ENCODE measurements around the gene MYO5B. TPM values are rescaled to one million over a fixed set of nuclear protein-coding genes. Genes with fewer than 3 reads are reported as not detected.

Gene MYO5B
- total RNA-seq, 1 experiment from 2014 or later = 32.1 TPM

GRCh38 chr18:50177294-50177992 is 17.5 kb downstream of the MYO5B start:
- H3K9me3 ChIP-seq (ENCODE audit: control insufficient read depth in 1 of 2, insufficient read depth in 1 of 2, low read depth in 1 of 2, low read length in 2 of 2) = no peaks in the 10 kb centered on the region
- intact Hi-C loops (cut with micrococcal nuclease) = loop anchor here (1.0 kb wide), 1 partner anchor 13 kb away; no protein-coding TSS in a partner anchor
- ChIA-PET POLR2A (no interaction called here), CTCF (no interaction called here), RAD21 (ENCODE audit: low non-redundant PET in 1 of 2, low total read pairs in 2 of 2, uncharacterized antibody in 2 of 2, unreplicated experiment in 2 of 2) (interaction anchor here in 1 of 2 experiments (0.6 kb wide), 1 partner anchor 522 kb away, joined by 3 read pairs; no protein-coding TSS in a partner anchor)
- TF ChIP-seq SRF (IDR thresholded peaks at IDR 0.05; ENCODE audit: low read depth) (no peak), YY1 (IDR thresholded peaks at IDR 0.05; ENCODE audit: extremely low read depth, insufficient replicate concordance, low read depth, low read length) (no peak), EZH2 (IDR thresholded peaks at IDR 0.05) (no peak), RAD21 (IDR thresholded peaks at IDR 0.05; ENCODE audit: low read depth) (no peak), EZH2phosphoT487 (IDR thresholded peaks at IDR 0.05; ENCODE audit: borderline replicate concordance) (no peak), MAX (IDR thresholded peaks at IDR 0.05) (no peak), CBX3 (IDR thresholded peaks at IDR 0.05; ENCODE audit: low read depth) (no peak)
- no peaks in the 10 kb centered on the region for H3K4me1 ChIP-seq (ENCODE audit: control insufficient read depth in 1 of 2, insufficient read depth in 2 of 2, low read length in 2 of 2)
- no peak for DNase-seq (ENCODE audit: low read depth, low spot score)
- H3K27me3 ChIP-seq (ENCODE audit: insufficient read depth, low read length) = no peaks in the 10 kb centered on the region
- H3K4me3 ChIP-seq (replicated peaks in 1 of 2; ENCODE audit: low read depth in 1 of 2, low read length in 2 of 2) = no peak overlapping the region
- H2AFZ ChIP-seq (ENCODE audit: low read depth, low read length, poor library complexity, severe bottlenecking) = no peak overlapping the region
- no peaks in the 10 kb centered on the region for H3K79me2 ChIP-seq (ENCODE audit: insufficient read depth, low read length)
- no peaks in the 10 kb centered on the region for H3K36me3 ChIP-seq (ENCODE audit: control insufficient read depth in 1 of 2, insufficient read depth in 2 of 2, low read length in 2 of 2)
- no peak overlapping the region for H3K27ac ChIP-seq (ENCODE audit: low read depth, low read length)
- H3K9ac ChIP-seq (ENCODE audit: low read length) = no peak overlapping the region
- no peaks in the 10 kb centered on the region for H4K20me1 ChIP-seq (ENCODE audit: insufficient read depth)
- no TSS peak for BruUV-seq (replicated peaks)
- no peak overlapping the region for H3K4me2 ChIP-seq (ENCODE audit: low read length)
- ATAC-seq = no peak
- H3K9me2 ChIP-seq (ENCODE audit: insufficient read depth) = no peaks in the 10 kb centered on the region

GRCh38 chr18:50172367-50172766 is 22.6 kb downstream of the MYO5B start:
- ATAC-seq (no peak), DNase-seq (ENCODE audit: low read depth, low spot score) (no peak)
- Histone ChIP-seq H3K79me2 (ENCODE audit: insufficient read depth, low read length) (no peaks in the 10 kb centered on the region), H3K27ac (ENCODE audit: low read depth, low read length) (no peak overlapping the region), H3K4me1 (ENCODE audit: control insufficient read depth in 1 of 2, insufficient read depth in 2 of 2, low read length in 2 of 2) (peaks cover 0 to 6% of the 10 kb centered on the region in 2 experiments; a peak in 1 of 4 replicates), H3K36me3 (ENCODE audit: control insufficient read depth in 1 of 2, insufficient read depth in 2 of 2, low read length in 2 of 2) (no peaks in the 10 kb centered on the region), H2AFZ (ENCODE audit: low read depth, low read length, poor library complexity, severe bottlenecking) (no peak overlapping the region), H3K4me2 (ENCODE audit: low read length) (no peak overlapping the region), H3K4me3 (replicated peaks in 1 of 2; ENCODE audit: low read depth in 1 of 2, low read length in 2 of 2) (no peak overlapping the region), H3K9me3 (ENCODE audit: control insufficient read depth in 1 of 2, insufficient read depth in 1 of 2, low read depth in 1 of 2, low read length in 2 of 2) (no peaks in the 10 kb centered on the region), H3K27me3 (ENCODE audit: insufficient read depth, low read length) (no peaks in the 10 kb centered on the region), H4K20me1 (ENCODE audit: insufficient read depth) (no peaks in the 10 kb centered on the region), H3K9me2 (ENCODE audit: insufficient read depth) (no peaks in the 10 kb centered on the region), H3K9ac (ENCODE audit: low read length) (no peak overlapping the region)
- TF ChIP-seq YY1 (IDR thresholded peaks at IDR 0.05; ENCODE audit: extremely low read depth, insufficient replicate concordance, low read depth, low read length) (no peak), SIN3A (IDR thresholded peaks at IDR 0.05; ENCODE audit: low read depth) (no peak), SP1 (IDR thresholded peaks at IDR 0.05; ENCODE audit: low read depth) (no peak), ZBTB33 (IDR thresholded peaks at IDR 0.05; ENCODE audit: extremely low read depth, insufficient replicate concordance, low read length) (no peak), CBX3 (IDR thresholded peaks at IDR 0.05; ENCODE audit: low read depth) (no peak)
- BruUV-seq (replicated peaks) = no TSS peak
- intact Hi-C loops (cut with micrococcal nuclease) = no loop called here
- ChIA-PET CTCF (no interaction called here), POLR2A (no interaction called here), RAD21 (ENCODE audit: low non-redundant PET in 1 of 2, low total read pairs in 2 of 2, uncharacterized antibody in 2 of 2, unreplicated experiment in 2 of 2) (no interaction called here)
